GM19351 (cell line): ENCODE results near the gene PLD1.
A peak's percentile ranks its signal among the peaks of the same experiment; 100 is the strongest.

Source experiments
- ATAC-seq: cut with Tn5 transposase; IDR thresholded peaks from one replicate; pipeline ENCODE4 v1.9.1; 2021; ENCODE audit warnings: mild to moderate bottlenecking, moderate library complexity; ENCODE audit not compliant: unreplicated experiment

Gene PLD1

DNA sequence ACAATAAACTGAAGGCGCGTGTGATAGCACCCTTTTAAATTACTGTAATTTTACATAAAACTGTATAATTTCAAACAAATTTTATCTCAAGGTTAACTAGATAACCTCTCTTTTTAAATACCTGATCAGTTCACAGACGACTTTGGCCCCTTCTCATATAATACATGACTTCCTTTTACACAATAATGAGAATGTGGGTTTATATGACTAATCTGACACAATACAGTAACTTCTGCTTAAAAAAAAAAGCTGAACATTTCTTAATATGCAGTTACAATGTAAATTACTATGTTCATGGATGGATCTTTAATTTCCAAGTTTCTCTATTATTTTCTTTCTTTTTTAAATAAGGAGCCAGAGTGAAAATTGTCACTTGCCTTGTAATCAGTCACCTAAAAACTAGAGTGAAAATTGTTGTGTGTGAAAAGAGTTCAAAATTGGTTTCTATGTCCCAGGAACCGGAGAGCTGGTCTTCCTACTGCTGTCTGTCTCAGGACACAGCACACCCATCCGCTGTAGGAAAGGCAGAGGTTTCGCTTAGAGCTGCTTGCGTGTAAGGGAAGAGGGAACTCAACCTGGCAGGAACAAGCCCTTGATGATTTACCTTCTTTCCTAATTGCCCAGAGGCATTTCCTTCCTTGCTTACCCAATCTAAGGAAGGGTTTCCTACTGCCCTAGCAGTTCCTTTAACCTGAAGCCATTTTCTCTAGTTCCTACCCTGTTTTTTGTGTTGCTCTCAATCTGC is 33.3 kb downstream of the PLD1 start:
- ATAC-seq, result no peak

GRCh38 chr3:171776411-171776810 is 33.9 kb downstream of the PLD1 start:
- no peak for ATAC-seq

- ATAC-seq, result no peak
Measured at GRCh38 chr3:171775943-171776342, 34.3 kb downstream of the PLD1 start.

DNA sequence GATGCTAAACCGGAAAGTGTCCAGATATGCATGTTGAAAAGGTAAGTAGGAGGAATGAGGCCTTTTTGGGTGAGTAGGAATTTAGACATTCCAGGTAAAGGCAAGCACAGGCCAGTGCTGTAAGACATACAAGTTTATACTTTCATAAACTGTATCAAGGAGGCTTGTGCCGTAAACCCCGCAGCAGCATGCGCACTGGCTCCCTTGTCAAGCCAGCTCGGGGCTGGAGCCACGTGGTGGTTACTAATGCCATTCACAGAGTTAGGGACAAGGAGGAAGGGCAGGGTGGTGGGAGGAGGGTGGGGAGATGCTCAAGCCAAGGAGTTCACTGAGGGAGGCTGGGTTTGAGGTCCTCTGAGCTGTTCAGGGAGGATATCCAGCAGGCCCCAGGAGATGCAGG is 35.8 kb downstream of the PLD1 start:
- ATAC-seq, result no peak

- peak; percentile 64 for ATAC-seq
Measured at GRCh38 chr3:171772427-171773056, 37.7 kb downstream of the PLD1 start.

GRCh38 chr3:171770689-171771620 is 39.3 kb downstream of the PLD1 start:
- ATAC-seq, result no peak

GRCh38 chr3:171769461-171769860 is 40.8 kb downstream of the PLD1 start:
- no peak for ATAC-seq

- ATAC-seq, result no peak
Measured at GRCh38 chr3:171768986-171769385, 41.3 kb downstream of the PLD1 start.

DNA sequence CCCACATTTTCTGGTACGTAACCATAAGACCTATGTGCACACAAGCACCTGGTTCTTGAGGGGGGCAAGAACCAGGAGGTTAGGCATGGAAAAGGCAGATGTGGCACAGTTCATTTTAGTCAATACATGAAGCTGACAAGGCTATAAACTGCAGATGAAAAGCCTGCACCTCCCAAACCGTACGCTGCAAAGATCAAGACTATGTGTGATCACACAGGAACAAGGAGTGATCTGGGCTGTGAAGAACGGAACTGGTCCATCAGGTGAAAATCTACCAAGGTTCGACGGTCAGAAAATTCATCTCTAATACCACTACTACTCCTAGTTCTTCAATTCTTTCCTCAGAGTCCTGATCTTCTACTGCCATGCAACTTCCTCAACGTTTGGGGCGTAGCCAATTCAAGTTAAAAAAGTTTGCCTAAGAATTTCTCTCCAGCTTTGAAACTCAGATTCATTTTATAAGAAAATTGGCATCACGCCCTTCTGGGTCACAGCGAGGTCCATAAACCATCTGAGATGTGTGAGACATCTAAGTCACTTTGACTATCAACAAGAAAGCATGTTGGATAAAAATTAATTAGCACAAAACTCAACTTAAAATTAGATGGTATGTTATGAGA is 41.9 kb downstream of the PLD1 start:
- ATAC-seq, result no peak

GRCh38 chr3:171765511-171765887 is 44.8 kb downstream of the PLD1 start:
- ATAC-seq, result no peak

DNA sequence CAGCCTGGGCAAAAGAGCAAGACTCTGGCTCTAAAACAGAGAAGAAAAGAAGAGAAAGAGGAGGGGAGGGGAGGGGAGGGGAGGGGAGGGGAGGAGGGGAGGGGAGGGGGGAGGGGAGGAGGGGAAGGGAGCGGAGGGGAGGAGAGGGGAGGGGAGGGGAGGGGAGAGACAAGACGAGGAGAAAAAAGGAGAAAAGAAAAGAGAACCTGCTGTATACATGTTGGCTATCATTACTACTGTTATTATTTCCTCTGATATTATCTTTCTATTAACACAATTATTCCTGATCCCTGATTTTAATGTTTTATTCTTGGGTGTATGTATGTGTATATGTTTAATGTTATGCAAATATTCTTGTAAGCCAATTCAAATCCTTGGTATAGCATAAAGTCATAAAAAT is 46.9 kb downstream of the PLD1 start:
- ATAC-seq, result no peak

GRCh38 chr3:171760477-171760876 is 49.8 kb downstream of the PLD1 start:
- no peak for ATAC-seq

GRCh38 chr3:171758109-171758508 is 52.2 kb downstream of the PLD1 start:
- no peak for ATAC-seq

DNA sequence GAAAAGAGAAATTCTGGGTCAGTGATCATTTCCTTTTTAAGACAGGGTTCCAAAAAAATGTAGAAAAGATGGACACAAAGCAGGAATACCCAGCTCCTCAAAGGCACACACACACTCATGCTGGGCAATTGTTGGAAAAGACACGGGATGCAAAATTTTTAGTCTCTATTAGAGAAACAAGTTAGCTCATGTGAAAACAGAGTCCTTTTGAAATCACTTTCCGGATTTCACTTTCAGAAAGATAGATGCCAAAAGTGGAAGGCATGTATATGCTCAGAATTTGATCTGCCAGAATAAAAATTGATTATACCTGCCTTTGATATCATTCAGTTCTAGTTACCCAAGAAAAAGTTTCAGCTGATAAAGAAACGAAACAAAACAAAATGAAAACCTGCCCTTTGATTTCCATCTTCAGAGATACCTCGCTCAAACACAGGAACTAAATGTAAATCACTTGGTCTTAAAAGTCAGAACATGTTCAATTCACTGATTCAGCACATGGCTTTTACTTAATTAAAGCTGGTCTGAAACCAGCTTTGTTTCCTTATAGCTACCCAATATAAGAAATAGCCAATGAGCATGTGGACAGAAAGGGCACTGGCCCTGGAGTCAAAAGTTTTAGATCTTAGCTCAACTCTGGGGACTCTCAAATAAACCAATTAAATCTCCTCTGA is 52.8 kb downstream of the PLD1 start:
- no peak for ATAC-seq

DNA sequence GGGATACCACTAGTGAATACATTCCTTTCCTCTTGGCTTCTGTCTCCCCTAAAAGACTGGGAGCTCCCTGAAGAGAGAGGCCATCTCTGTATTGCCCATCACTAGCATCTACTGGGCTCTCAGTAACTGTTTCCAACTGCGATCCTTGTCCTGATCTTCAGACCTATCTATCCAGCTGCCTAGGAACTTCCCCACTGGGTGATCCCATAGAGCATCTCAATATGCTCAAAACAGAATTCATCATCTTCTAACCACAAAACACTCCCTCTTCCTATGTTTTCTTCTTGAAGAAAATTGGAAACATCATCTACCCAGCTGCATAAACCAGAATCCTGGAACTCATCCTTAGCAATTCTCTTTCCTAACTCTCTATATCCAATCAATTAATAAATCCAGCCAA is 54.6 kb downstream of the PLD1 start:
- no peak for ATAC-seq

DNA sequence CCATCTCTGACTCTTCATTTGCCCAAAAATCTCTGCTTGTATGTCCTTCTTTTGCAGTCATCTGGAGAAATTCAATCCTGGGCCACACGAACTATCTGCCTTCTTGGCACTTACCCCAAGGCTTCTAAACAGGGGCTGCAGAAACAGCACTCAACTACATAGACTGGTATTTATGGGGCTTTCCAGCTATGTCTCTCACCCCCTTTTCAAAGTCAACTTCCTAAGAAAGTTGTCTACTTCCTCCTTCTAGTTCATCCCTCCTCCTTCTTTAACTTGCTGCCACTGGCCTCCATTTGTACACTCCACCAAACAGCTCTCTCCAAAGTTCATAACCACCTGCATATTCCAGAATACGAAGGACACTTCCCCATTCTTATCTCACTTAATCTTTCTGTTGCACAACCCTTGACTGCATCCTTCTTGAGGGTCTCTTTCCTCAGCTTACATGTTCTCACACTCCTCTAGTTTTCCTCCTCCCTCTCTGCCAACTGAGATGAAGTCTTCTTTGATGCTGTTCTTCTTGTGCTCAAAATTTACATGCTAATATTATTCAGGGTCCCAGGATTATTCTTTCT is 55.2 kb downstream of the PLD1 start:
- no peak for ATAC-seq

DNA sequence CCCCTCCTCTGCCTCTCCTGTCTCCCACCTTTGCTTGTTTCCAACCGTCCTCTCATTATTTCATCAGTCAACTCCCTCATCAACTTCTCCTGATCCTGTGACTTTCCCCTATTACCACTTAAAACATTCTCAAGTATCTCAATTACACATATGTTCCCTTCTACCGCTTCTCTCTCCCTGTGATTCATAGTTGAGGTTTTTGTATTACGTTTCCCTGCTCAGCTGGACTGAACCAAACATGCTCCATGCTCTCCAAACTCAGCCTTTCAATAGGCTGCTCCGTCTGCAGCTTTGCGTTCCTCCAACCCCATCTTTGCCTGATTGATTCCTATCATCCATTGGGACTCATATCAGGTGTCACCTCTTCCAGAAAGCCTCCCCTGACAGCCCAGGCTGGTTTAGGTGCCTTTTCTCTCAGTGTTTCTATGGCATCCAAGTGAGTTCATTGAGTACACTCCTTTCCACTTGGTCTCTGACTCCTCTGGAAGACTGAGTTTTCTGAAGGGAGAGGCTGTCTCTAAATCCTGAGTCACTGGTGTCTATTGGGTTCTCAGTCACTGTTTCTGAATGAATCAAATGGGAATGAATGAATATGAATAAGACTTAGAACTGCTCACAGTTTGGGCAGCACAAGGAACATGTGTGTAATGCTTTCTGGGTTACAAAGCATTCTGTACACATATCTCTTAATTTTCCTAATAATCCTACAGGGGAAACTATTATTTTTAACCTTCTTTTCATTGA is 56.4 kb downstream of the PLD1 start:
- ATAC-seq, result no peak

GRCh38 chr3:171753025-171753472 is 57.2 kb downstream of the PLD1 start:
- ATAC-seq, result no peak

DNA sequence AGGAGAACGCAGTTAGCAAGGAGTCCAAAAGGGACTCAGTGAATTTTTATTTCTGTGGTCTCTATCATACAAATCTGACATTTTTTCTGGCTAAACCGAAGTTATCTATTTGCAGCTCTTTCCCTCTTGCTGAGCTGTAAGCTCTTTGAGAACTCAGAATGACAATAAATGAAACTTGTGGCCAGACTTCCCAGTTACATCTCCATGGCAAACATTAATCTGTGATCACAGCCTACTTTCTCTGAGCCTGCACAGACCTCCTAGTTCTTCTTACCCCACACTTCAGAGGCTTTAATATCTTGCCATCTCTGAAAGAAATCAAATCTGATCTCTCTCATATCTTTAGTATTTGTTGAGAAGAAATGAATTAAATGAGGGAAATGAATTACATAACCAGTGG is 58.0 kb downstream of the PLD1 start:
- ATAC-seq, result no peak

GRCh38 chr3:171749124-171749523 is 61.2 kb downstream of the PLD1 start:
- ATAC-seq, result no peak
